ENCODE results near the gene KCNT2. TPM values are rescaled to one million over a fixed set of nuclear protein-coding genes. Genes with fewer than 3 reads are reported as not detected.

The KCNT2 gene
- total RNA-seq, 2 experiments from 2014 or later, result not detected

DNA sequence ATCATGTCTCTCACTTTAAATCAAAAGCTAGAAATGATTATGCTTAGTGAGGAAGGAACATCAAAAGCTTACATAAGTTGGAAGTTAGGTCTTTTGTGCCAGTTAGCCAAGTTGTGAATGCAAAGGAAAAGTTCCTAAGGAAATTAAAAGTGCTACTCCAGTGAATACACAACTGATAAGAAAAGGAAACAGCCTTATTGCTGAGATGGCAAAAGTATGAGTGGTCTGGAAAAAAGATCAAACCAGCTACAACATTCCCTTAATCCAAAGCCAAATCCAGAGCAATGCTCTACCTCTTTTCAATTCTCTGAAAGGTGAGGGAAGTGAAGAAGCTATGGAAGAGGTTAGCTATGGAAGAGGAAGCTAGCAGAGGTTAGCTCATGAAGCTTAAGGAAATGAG is 378.7 kb downstream of the KCNT2 start:
- Histone ChIP-seq H3K79me2 (ENCODE audit: insufficient read depth, low read depth, low read length) (no peaks in the 10 kb centered on the region), H3K27ac (ENCODE audit: low read depth, low read length, poor library complexity, severe bottlenecking) (no peak overlapping the region), H3K4me3 (ENCODE audit: low read depth, low read length, poor library complexity, severe bottlenecking) (no peak overlapping the region), H3K9me2 (ENCODE audit: insufficient read depth, low read length) (no peaks in the 10 kb centered on the region), H3K4me2 (ENCODE audit: low read length) (no peak overlapping the region), H4K20me1 (ENCODE audit: insufficient read depth, low read length) (no peaks in the 10 kb centered on the region), H3K9me3 (ENCODE audit: low read length) (no peaks in the 10 kb centered on the region), H3K36me3 (ENCODE audit: insufficient read depth, low read length) (no peaks in the 10 kb centered on the region), H2AFZ (ENCODE audit: low read length) (no peak overlapping the region), H3K4me1 (ENCODE audit: insufficient read depth, low read length, poor library complexity, severe bottlenecking) (no peaks in the 10 kb centered on the region)
- no TSS peak for BruUV-seq (replicated peaks)
- ChIA-PET POLR2A (interaction anchor here (0.6 to 1.2 kb wide), 3 partner anchors 12 to 29 kb away, joined by 3 to 4 read pairs (median 3); no protein-coding TSS in a partner anchor), CTCF (ENCODE audit: unreplicated experiment) (no interaction called here)
- intact Hi-C loops (cut with micrococcal nuclease; ENCODE audit: unreplicated experiment), result no loop called here
- no peak for TF ChIP-seq EZH2phosphoT487 (IDR thresholded peaks at IDR 0.05; ENCODE audit: borderline replicate concordance, low read depth, low read length)
- TF ChIP-seq, protein P1, sequence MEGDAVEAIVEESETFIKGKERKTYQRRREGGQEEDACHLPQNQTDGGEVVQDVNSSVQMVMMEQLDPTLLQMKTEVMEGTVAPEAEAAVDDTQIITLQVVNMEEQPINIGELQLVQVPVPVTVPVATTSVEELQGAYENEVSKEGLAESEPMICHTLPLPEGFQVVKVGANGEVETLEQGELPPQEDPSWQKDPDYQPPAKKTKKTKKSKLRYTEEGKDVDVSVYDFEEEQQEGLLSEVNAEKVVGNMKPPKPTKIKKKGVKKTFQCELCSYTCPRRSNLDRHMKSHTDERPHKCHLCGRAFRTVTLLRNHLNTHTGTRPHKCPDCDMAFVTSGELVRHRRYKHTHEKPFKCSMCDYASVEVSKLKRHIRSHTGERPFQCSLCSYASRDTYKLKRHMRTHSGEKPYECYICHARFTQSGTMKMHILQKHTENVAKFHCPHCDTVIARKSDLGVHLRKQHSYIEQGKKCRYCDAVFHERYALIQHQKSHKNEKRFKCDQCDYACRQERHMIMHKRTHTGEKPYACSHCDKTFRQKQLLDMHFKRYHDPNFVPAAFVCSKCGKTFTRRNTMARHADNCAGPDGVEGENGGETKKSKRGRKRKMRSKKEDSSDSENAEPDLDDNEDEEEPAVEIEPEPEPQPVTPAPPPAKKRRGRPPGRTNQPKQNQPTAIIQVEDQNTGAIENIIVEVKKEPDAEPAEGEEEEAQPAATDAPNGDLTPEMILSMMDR (conservative IDR thresholded peaks at IDR 0.05; ENCODE audit: low read length), result no peak
- DNase-seq (ENCODE audit: low spot score), result no peak

DNA sequence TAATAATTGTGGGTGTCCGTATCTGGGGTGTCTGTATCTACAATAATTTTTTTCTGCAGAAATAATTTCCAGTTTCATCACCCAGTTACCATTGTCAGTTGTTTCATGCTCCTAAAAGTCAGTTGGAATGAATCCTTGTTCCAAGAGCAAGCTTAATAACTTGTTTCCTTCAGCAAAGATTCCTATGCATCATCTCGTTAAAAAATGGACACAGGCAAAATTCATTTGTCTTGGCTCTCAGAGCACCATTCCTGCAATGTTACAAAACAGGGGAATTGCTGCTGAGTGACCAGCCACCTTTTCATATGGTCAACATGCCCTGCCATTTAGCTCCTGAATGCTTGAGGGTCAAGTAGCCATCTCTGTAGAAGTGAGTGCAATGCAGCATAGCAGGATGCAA is 393.4 kb downstream of the KCNT2 start:
- TF ChIP-seq, protein P1 (conservative IDR thresholded peaks at IDR 0.05; ENCODE audit: low read length), result no peak
- no peak for TF ChIP-seq EZH2phosphoT487 (IDR thresholded peaks at IDR 0.05; ENCODE audit: borderline replicate concordance, low read depth, low read length)
- ChIA-PET POLR2A (no interaction called here), CTCF (ENCODE audit: unreplicated experiment) (no interaction called here)
- Histone ChIP-seq H2AFZ (ENCODE audit: low read length) (no peak overlapping the region), H3K36me3 (ENCODE audit: insufficient read depth, low read length) (no peaks in the 10 kb centered on the region), H3K4me3 (ENCODE audit: low read depth, low read length, poor library complexity, severe bottlenecking) (no peak overlapping the region), H3K79me2 (ENCODE audit: insufficient read depth, low read depth, low read length) (no peaks in the 10 kb centered on the region), H3K9me3 (ENCODE audit: low read length) (no peaks in the 10 kb centered on the region), H3K4me1 (ENCODE audit: insufficient read depth, low read length, poor library complexity, severe bottlenecking) (no peaks in the 10 kb centered on the region), H3K4me2 (ENCODE audit: low read length) (no peak overlapping the region), H4K20me1 (ENCODE audit: insufficient read depth, low read length) (no peaks in the 10 kb centered on the region), H3K9me2 (ENCODE audit: insufficient read depth, low read length) (no peaks in the 10 kb centered on the region), H3K27ac (ENCODE audit: low read depth, low read length, poor library complexity, severe bottlenecking) (no peak overlapping the region)
- no peak for DNase-seq (ENCODE audit: low spot score)
- intact Hi-C loops (cut with micrococcal nuclease; ENCODE audit: unreplicated experiment), result no loop called here
- BruUV-seq (replicated peaks), result no TSS peak

DNA sequence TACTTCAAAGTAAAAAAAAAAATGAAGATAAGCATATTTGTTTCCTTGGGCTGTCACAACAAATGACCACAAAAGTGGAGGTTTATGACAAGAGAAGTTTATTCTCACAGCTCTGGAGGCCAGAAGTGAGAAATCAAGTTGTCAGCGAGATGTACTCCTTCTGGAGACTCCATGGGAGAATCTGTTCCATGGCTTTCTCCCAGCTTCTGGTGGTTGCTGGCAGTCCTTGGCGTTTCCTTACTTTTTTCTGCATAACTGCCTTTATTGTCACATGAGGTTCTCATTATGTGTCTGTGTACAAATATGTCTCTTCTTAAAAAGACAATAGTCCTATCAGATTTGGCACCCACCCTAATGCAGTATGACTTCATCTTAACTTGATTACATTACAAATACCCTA is 398.3 kb downstream of the KCNT2 start:
- DNase-seq (ENCODE audit: low spot score), result no peak
- H3K79me2 ChIP-seq (ENCODE audit: insufficient read depth, low read depth, low read length), result no peaks in the 10 kb centered on the region
- H3K27ac ChIP-seq (ENCODE audit: low read depth, low read length, poor library complexity, severe bottlenecking), result no peak overlapping the region
- intact Hi-C loops (cut with micrococcal nuclease; ENCODE audit: unreplicated experiment), result no loop called here
- no peaks in the 10 kb centered on the region for H4K20me1 ChIP-seq (ENCODE audit: insufficient read depth, low read length)
- H3K9me3 ChIP-seq (ENCODE audit: low read length), result no peaks in the 10 kb centered on the region
- no peak overlapping the region for H3K4me3 ChIP-seq (ENCODE audit: low read depth, low read length, poor library complexity, severe bottlenecking)
- H3K4me2 ChIP-seq (ENCODE audit: low read length), result no peak overlapping the region
- H3K36me3 ChIP-seq (ENCODE audit: insufficient read depth, low read length), result no peaks in the 10 kb centered on the region
- TF ChIP-seq EZH2phosphoT487 (IDR thresholded peaks at IDR 0.05; ENCODE audit: borderline replicate concordance, low read depth, low read length), result no peak
- TF ChIP-seq, protein P1 (conservative IDR thresholded peaks at IDR 0.05; ENCODE audit: low read length), result no peak
- POLR2A ChIA-PET, result no interaction called here
- H3K4me1 ChIP-seq (ENCODE audit: insufficient read depth, low read length, poor library complexity, severe bottlenecking), result no peaks in the 10 kb centered on the region
- BruUV-seq (replicated peaks), result no TSS peak
- CTCF ChIA-PET (ENCODE audit: unreplicated experiment), result no interaction called here
- no peaks in the 10 kb centered on the region for H3K9me2 ChIP-seq (ENCODE audit: insufficient read depth, low read length)
- H2AFZ ChIP-seq (ENCODE audit: low read length), result no peak overlapping the region
